Activated T-cell treated with anti-CD3 and anti-CD28 coated beads, Interleukin-2, amount 50 U/mL, for 24 hours (primary cell): ENCODE measurements around the gene CTU1.

Experiments
- DNase-seq: peaks from one replicate; pipeline ENCODE4 v3.0.0-alpha.2; 2020
- H3K27ac Mint-ChIP-seq: 2 replicates; pipeline ENCODE4 v1.8.0; 2020; ENCODE audit warnings: mild to moderate bottlenecking, mixed read lengths
- H3K27me3 Mint-ChIP-seq: 2 replicates; pipeline ENCODE4 v1.8.0; 2020; ENCODE audit warnings: mixed read lengths
- H3K36me3 Mint-ChIP-seq: 2 replicates; pipeline ENCODE4 v1.8.0; 2020; ENCODE audit warnings: low read depth, mixed read lengths
- H3K4me1 Mint-ChIP-seq: 2 replicates; pipeline ENCODE4 v1.8.0; 2020; ENCODE audit warnings: low read depth, mixed read lengths
- H3K4me3 Mint-ChIP-seq: 2 replicates; pipeline ENCODE4 v1.8.0; 2020; ENCODE audit warnings: mild to moderate bottlenecking, moderate library complexity, mixed read lengths
- H3K9me3 Mint-ChIP-seq: 2 replicates; pipeline ENCODE4 v1.8.0; 2020; ENCODE audit warnings: mixed read lengths

The CTU1 gene

DNA sequence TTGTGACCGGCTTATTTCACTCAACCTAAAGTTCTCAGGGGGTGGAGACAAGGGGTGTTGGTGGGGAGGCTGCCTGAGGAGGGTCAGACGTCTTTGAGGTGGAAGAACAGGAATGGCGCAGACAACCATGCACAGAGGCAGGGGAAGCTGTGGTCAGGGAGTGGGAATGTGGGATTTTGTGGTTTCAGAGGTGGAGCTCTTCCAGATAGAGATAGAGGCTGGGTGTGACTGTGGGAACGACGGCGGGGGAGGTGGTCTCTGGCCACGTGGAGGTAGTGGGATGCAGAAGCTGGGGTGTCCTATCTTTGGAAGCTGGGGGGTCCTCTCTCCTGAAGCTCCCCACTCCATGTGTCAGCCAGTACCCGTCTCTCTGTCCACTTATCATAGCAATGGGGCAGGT is 17.7 kb downstream of the CTU1 start:
- no peaks in the 10 kb centered on the region for H3K27me3 Mint-ChIP-seq
- no peak for DNase-seq
- H3K4me1 Mint-ChIP-seq: peaks cover 2% of the 10 kb centered on the region
- no peaks in the 10 kb centered on the region for H3K9me3 Mint-ChIP-seq
- no peak overlapping the region for H3K27ac Mint-ChIP-seq
- peaks cover 8% of the 10 kb centered on the region for H3K36me3 Mint-ChIP-seq
- no peak overlapping the region for H3K4me3 Mint-ChIP-seq

DNA sequence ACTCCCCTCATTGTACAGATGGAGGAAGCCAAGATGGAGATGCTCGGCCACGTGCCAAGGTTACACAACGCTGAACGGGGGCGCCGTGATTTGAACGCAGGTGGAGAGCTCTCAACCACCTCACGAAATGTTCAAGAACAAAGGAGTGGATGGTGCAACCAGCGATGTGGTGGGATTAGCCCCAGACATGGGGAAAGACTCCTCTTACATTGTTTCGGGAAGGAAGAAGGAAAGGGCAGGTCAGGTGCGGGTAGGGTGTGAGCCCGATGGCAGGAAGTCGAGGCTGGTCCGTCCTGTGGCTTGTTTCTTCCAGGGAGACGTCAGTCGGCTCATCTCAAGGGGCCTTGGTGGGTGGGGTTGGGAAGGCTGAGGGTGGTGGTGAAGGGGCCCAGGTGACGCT is 18.4 kb downstream of the CTU1 start:
- H3K9me3 Mint-ChIP-seq: no peaks in the 10 kb centered on the region
- H3K36me3 Mint-ChIP-seq: peaks cover 4% of the 10 kb centered on the region
- H3K4me3 Mint-ChIP-seq: no peak overlapping the region
- no peak overlapping the region for H3K27ac Mint-ChIP-seq
- no peaks in the 10 kb centered on the region for H3K4me1 Mint-ChIP-seq
- no peaks in the 10 kb centered on the region for H3K27me3 Mint-ChIP-seq
- DNase-seq: no peak

DNA sequence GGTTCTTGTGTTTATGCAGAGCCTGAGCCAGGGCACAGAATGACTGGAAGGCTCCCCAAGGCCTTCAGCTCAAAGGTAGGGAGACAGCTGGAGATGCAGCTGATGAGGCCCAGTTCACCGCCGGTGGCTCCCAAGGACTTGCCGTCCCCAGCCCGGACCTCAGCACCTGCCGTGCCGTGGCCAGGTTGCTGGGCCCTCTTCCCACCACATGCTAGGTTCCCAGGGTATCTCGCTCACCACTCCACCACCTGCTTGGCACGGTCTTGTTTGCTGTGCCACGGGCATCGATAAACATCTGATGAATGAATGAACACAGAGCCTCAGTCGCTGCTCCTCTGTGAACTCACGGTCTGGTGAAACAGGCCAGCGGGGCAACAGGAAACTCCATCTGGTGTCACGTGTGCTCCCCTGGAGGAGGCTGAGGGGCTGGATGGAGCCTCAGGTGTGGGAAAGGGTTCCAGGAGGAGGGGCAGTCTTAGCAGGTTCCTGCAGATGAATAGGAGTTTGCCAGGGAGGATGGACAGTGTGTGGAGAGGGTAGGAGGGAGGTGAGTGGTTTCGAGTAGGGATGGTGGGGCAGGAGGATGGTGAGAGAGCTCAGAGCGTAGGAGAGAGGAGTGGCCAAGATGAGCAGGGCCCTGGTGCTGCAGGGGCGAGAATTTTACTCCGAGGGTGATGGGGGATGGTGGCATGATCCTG is 21.9 kb downstream of the CTU1 start:
- H3K27ac Mint-ChIP-seq: no peak overlapping the region
- H3K36me3 Mint-ChIP-seq: no peaks in the 10 kb centered on the region

DNA sequence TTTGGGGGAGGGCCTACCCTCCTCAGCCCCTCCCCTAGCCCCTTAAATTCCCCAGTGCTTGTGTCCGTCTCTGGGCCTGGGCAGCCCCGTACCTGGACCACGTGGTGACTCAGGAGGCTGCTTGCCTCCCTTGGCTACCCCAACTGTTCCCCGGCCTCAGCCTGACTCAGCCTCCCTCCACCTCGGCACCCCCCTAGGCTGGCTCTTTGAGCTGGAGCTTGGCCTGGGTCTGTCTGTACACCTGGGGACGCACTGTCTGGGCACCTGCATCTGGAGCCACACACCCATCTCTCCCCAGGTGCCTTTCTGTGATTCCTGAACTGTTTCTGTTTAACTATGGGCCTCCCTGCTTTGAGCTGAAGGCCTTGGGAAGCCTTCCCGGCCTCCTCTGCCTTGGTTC is 23.7 kb downstream of the CTU1 start:
- H3K9me3 Mint-ChIP-seq: no peaks in the 10 kb centered on the region
- no peak overlapping the region for H3K27ac Mint-ChIP-seq
- H3K4me1 Mint-ChIP-seq: no peaks in the 10 kb centered on the region
- H3K4me3 Mint-ChIP-seq: no peak overlapping the region
- no peak for DNase-seq
- peaks cover 14% of the 10 kb centered on the region for H3K27me3 Mint-ChIP-seq
- no peaks in the 10 kb centered on the region for H3K36me3 Mint-ChIP-seq

More for the DNA sequence above, 21.9 kb downstream of the CTU1 start:
- no peaks in the 10 kb centered on the region for H3K4me1 Mint-ChIP-seq
- no peak overlapping the region for H3K4me3 Mint-ChIP-seq
- no peaks in the 10 kb centered on the region for H3K9me3 Mint-ChIP-seq
- H3K27me3 Mint-ChIP-seq: peaks cover 14% of the 10 kb centered on the region
- DNase-seq: no peak

DNA sequence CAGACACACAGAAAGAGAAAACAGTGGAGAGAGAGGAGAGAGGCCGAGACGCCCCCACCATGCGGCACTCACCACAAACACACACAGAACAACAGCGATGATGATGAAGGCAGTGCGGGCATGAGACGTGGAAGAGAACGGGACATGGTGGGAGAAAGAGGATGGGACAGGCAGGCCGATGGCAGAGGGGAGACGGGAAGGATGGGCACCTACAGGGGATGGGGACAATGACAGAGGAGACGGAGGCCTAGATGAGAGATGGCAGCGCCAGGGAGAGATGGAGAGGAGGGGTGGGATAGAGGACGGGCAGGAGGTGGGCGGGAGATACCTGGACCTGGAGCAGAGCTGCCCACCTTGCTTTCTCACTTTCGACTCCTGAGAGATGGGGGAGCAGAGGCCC is 24.4 kb downstream of the CTU1 start:
- Mint-ChIP-seq H3K27ac (no peak overlapping the region), H3K27me3 (peaks cover 14% of the 10 kb centered on the region), H3K4me1 (no peaks in the 10 kb centered on the region), H3K4me3 (no peak overlapping the region), H3K36me3 (no peaks in the 10 kb centered on the region), H3K9me3 (no peaks in the 10 kb centered on the region)
- DNase-seq: no peak

DNA sequence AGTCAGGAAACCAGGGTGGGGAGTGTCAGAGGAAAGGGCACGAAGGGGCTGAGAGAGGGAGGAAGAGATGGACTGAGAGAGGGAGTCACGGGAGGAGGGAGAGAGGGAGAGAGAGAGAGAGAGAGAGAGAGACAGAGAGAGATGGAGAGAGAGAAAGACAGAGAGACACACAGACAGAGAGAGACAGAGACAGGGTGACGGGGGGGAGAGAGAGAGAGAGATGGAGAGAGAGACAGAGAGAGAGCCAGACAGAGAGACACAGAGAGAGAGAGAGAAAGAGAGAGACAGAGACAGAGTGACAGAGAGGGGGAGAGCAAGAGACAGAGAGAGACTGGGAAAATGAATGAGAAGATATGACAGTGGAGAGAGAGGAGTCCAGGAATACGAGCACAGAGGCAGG is 25.0 kb downstream of the CTU1 start:
- DNase-seq: no peak
- H3K36me3 Mint-ChIP-seq: no peaks in the 10 kb centered on the region
- no peaks in the 10 kb centered on the region for H3K9me3 Mint-ChIP-seq
- H3K27me3 Mint-ChIP-seq: peaks cover 14% of the 10 kb centered on the region
- H3K4me1 Mint-ChIP-seq: no peaks in the 10 kb centered on the region
- no peak overlapping the region for H3K4me3 Mint-ChIP-seq
- no peak overlapping the region for H3K27ac Mint-ChIP-seq

DNA sequence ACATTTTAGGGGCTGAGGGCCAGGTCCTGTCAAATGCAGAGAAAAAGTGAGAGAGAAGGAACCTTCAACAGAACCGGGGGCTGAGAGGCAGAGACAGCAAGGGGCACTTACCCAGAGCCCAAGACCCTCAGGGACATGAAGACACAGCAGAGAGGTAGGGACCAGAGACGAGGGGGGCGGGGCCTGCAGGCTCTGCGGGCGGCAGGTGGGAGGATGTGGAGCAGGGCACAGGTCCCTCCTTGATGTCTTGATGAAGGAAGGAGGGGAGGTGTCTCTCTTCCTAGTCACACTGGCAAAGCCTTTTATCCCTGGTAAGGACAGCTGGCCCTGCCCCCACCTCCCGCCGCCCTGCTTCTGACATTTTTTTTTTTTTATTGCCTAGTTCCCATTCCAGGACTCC is 25.6 kb downstream of the CTU1 start, which contains the start of gene KLK14:
Gene KLK14 (minus strand): TSS at position 277 of the 400 bp plus-strand sequence. CDS start 273 bp downstream, at position 4.
- H3K4me3 Mint-ChIP-seq: no peak within 1 kb of the TSS

DNA sequence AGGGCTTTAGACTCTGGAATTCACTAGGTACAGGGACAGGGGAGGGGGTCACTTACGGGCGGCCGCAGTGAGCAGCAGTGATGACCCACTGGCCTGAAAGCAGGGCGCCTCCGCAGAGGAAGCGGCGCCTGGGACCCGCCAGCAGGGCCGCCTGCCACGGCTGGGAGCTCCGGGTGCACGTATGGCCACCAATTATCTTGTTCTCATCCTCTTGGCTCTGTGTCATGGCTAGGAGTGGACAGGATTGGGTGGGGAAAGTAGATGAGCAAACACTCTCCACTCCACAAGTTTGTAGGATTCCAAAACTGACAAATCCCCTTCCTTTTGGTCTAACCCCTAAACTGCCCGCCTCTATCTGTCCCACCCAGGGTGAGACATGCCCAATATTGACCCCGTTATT is 26.7 kb downstream of the CTU1 start:
- Mint-ChIP-seq H3K4me1 (no peaks in the 10 kb centered on the region), H3K4me3 (no peak overlapping the region), H3K36me3 (no peaks in the 10 kb centered on the region), H3K27ac (no peak overlapping the region), H3K27me3 (peaks cover 14% of the 10 kb centered on the region), H3K9me3 (no peaks in the 10 kb centered on the region)
- DNase-seq: no peak

More for the DNA sequence above, 25.6 kb downstream of the CTU1 start, which contains the start of gene KLK14:
- H3K9me3 Mint-ChIP-seq: no peaks in the 10 kb centered on the region
- no peaks in the 10 kb centered on the region for H3K36me3 Mint-ChIP-seq
- H3K27me3 Mint-ChIP-seq: peaks cover 14% of the 10 kb centered on the region
- DNase-seq: no peak
- H3K27ac Mint-ChIP-seq: no peak within 1 kb of the TSS
- no peaks in the 10 kb centered on the region for H3K4me1 Mint-ChIP-seq

DNA sequence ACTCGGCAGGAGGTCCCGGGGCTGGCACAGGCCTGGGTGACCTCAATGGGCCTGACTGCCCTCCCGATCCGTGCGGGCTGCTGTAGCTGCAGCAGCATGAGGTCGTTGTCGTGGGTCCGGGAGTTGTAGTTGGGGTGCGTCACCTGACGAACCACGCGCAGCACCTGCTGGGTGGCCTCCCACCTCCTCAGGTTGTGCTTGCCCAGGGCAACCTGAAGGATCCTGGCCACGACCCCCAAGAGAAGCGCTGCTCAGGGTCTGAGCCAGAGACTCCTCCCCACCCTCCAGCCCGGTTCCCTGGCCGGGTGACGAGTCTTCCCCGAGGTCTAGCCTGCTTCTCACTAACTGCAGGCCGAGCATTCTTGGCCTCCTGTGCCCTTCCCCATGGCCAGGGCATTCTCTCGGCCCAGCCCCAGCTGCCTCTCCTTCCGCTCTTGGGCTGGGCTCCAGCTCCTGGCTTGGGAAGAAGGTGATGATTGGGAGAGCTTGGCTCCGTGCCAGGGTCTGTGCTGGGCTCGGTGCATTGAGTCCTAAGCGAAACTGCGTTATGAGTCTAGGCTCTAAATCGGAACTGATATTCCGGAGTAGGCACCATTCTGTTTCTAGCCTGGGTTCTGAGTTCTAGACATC is 28.6 kb downstream of the CTU1 start:
- Mint-ChIP-seq H3K36me3 (no peaks in the 10 kb centered on the region), H3K4me1 (no peaks in the 10 kb centered on the region), H3K27me3 (peaks cover 14% of the 10 kb centered on the region), H3K27ac (no peak overlapping the region), H3K9me3 (no peaks in the 10 kb centered on the region), H3K4me3 (no peak overlapping the region)
- no peak for DNase-seq

DNA sequence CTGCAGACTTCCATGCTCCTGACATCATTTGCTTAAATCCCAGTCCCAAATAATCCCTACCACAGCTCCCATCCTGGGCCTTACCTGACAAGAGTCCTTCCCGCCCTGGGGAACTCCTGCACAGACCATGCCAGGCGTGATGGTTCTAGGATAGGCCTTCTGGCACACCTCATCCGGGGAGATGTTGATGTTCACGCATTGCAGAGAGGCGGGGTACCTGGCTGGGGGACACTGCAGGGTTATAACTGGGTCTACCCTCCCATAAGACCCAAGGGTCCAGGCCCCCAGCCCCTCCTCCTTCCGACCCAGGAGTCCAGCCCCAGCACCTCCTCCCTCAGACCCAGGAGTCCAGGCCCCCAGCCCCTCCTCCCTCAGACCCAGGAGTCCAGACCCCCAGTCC is 29.5 kb downstream of the CTU1 start:
- DNase-seq: no peak
- H3K27ac Mint-ChIP-seq: no peak overlapping the region
- H3K27me3 Mint-ChIP-seq: peaks cover 12% of the 10 kb centered on the region
- no peak overlapping the region for H3K4me3 Mint-ChIP-seq
- no peaks in the 10 kb centered on the region for H3K4me1 Mint-ChIP-seq
- H3K9me3 Mint-ChIP-seq: peaks cover 6% of the 10 kb centered on the region
- no peaks in the 10 kb centered on the region for H3K36me3 Mint-ChIP-seq

DNA sequence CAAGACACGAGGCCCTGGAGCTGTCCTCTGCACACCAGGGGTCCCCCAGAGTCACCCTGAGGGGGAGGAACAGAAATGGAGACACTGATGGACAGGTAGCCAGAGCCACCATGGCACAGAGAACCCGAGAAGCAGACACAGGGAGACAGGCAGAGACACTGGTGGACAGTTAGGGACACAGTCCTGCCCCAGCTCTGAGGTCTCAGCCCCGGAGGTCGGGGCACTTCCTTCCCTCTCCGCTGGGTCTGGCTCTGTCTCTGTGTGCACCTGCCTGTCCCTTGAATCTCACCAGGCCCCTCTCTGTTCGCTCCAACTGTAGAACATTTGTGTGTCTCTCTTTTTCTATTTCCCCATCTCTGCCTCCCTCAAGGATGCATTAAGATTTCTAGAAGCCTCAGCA is 30.1 kb downstream of the CTU1 start:
- H3K9me3 Mint-ChIP-seq: peaks cover 9% of the 10 kb centered on the region
- H3K36me3 Mint-ChIP-seq: no peaks in the 10 kb centered on the region

DNA sequence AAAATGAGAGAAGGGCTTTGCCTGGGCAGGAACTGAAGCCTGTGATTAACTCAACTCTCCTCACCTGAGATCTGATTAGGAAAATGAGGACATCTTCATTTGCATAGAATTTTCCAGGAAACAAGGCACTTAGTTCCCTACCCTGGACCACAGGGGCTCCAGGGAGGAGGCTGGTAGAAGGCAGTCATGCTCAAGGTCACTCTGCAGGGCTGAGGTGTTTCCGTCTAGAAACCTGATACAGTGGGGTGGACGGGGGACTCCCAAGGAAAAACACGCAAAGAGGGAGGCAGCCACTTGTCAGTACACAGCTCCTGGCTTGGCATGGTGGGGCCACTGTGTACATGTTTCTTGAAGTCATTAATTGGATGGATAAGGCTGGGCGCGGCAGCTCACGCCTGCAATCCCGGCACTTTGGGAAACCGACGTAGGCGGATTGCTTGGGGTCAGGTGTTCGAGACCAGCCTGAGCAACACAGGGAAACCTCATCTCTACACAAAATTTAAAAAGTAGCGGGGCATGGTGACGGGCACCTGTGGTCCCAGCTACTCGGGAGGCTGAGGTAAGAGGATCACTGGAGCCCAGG is 31.5 kb downstream of the CTU1 start:
- Mint-ChIP-seq H3K4me1 (no peaks in the 10 kb centered on the region), H3K36me3 (no peaks in the 10 kb centered on the region), H3K27me3 (peaks cover 3% of the 10 kb centered on the region), H3K4me3 (no peak overlapping the region), H3K27ac (no peak overlapping the region), H3K9me3 (peaks cover 10% of the 10 kb centered on the region)
- DNase-seq: no peak

More for the DNA sequence above, 30.1 kb downstream of the CTU1 start:
- Mint-ChIP-seq H3K4me3 (no peak overlapping the region), H3K27ac (no peak overlapping the region), H3K27me3 (peaks cover 6% of the 10 kb centered on the region), H3K4me1 (no peaks in the 10 kb centered on the region)
- no peak for DNase-seq

DNA sequence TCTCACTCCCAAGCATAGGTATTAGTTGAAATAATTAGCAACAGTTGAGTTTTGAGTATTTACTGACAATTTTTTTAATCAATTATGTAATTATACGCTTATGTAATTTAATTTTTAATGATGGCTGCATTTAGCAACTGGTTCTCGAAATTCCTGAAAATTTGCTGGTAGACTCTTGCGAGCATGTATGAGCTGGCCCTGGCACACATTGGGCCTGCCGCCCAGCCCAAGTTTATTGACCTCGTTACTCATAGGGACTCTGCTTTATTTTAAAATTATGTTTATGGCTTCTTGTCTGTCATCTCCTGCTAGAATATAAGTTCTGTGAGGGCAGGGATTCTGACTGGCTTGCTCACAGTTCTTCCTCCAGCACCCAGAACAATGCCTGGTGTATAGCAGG is 32.2 kb downstream of the CTU1 start:
- H3K36me3 Mint-ChIP-seq: no peaks in the 10 kb centered on the region

DNA sequence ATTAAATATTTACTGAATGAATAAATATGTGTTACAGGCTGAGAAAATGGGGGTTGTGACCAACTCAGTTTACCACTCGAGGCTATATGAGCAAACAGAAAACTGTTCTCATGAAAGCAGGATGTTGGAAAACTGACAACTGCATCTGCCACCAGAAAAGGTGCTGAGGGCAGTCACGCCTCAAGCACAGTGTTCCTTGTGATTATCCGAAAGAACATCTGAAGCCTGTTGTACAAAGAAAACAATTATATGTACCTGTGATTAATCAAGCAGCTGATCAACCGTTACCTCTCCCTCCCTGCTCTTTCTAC is 37.2 kb downstream of the CTU1 start:
- DNase-seq: no peak
- Mint-ChIP-seq H3K27me3 (peaks cover 23% of the 10 kb centered on the region), H3K9me3 (peaks cover 10% of the 10 kb centered on the region), H3K4me1 (no peaks in the 10 kb centered on the region), H3K27ac (no peak overlapping the region), H3K36me3 (no peaks in the 10 kb centered on the region), H3K4me3 (no peak overlapping the region)

More for the DNA sequence above, 32.2 kb downstream of the CTU1 start:
- Mint-ChIP-seq H3K27ac (no peak overlapping the region), H3K4me3 (no peak overlapping the region), H3K27me3 (peaks cover 3% of the 10 kb centered on the region), H3K9me3 (peaks cover 10% of the 10 kb centered on the region), H3K4me1 (no peaks in the 10 kb centered on the region)
- DNase-seq: no peak

DNA sequence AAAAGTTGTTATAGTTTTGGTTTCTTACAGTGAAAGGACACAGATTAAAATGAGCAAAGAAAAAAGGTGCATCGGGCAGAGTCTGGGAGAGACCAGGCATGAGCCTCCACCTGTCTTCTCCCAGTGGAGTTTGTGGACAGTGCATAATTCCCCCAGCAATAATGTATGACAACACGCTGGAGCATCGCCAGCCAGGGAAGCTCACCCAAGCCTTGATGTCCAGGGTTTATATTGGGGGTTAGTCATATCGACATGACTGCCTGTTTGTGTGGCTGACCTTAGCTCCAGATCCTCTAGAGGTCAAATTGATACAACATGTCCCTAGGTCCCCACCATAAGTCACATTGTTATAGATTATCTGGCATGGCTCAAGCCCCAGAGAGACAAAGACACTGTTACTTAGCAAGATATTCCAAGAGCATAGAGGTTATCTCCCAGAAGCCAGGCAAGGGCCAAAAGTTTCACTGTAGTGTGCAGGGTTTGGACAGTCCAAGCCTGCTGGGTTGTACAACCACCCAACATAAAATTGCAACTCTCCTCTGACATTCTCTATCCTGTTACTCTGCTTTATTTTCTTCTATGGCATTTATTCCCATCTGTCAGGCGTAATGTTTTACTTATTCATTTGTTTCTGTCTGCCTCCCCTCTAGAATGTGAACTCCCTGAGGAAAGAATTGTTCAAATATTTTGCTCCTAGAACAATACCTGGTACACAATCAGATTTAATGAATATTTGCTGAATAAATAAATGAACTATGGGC is 37.7 kb downstream of the CTU1 start:
- no peak overlapping the region for H3K27ac Mint-ChIP-seq
- DNase-seq: no peak
- no peak overlapping the region for H3K4me3 Mint-ChIP-seq
- peaks cover 26% of the 10 kb centered on the region for H3K27me3 Mint-ChIP-seq
- H3K36me3 Mint-ChIP-seq: no peaks in the 10 kb centered on the region
- H3K4me1 Mint-ChIP-seq: no peaks in the 10 kb centered on the region
- H3K9me3 Mint-ChIP-seq: peaks cover 10% of the 10 kb centered on the region
